ENCODE measurements around the gene ARVCF.

GRCh38 chr22:20004464-20004863, 12.2 kb downstream of the ARVCF start:
- TF ChIP-seq, protein P1, sequence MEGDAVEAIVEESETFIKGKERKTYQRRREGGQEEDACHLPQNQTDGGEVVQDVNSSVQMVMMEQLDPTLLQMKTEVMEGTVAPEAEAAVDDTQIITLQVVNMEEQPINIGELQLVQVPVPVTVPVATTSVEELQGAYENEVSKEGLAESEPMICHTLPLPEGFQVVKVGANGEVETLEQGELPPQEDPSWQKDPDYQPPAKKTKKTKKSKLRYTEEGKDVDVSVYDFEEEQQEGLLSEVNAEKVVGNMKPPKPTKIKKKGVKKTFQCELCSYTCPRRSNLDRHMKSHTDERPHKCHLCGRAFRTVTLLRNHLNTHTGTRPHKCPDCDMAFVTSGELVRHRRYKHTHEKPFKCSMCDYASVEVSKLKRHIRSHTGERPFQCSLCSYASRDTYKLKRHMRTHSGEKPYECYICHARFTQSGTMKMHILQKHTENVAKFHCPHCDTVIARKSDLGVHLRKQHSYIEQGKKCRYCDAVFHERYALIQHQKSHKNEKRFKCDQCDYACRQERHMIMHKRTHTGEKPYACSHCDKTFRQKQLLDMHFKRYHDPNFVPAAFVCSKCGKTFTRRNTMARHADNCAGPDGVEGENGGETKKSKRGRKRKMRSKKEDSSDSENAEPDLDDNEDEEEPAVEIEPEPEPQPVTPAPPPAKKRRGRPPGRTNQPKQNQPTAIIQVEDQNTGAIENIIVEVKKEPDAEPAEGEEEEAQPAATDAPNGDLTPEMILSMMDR (IDR thresholded peaks at IDR 0.05) = no peak
- TF ChIP-seq POLR2A (IDR thresholded peaks at IDR 0.05) = no peak
